Measurements from ENCODE around the gene TLX2. TPM values are rescaled to one million over a fixed set of nuclear protein-coding genes. Genes with fewer than 3 reads are reported as not detected.

TLX2 gene
- total and polyA plus RNA-seq, 2 of the 8 experiments (the other 6 are each of a cell fraction or from before 2014, with no cell fraction given) = 0.06 to 0.17 TPM

DNA sequence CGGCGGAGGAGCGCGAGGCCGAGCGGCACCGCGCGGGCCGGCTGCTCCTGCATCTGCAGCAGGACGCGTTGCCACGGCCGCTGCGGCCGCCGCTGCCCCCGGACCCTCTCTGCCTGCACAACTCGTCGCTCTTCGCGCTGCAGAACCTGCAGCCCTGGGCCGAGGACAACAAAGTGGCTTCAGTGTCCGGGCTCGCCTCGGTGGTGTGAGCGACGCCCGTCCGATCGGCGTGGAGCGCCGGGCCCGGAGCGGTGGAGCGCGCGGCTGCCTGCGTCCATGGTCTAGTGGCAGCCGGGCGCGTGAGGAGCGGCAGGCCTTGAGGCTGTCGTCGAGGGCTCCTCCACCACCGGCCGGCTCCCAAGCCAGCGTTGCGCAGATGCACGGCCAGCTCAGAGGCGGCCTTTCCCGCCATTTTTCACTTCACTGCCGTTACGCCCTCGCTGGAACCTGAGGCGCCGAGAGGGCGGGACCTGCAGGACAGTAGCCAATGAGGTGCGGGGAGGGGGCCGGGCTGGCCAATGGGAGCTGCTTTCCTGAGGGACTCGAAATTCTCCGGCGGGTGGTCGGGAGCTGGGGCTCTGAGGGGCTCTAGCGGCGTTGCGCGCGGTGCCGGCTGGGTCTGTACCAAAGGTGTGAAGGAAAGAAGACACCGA lies 1.9 kb downstream of the TLX2 start (continued):
- TF ChIP-seq KDM4A (IDR thresholded peaks at IDR 0.05; ENCODE audit: low read depth, low read length, severe bottlenecking) (peak; percentile 99), NANOG (IDR thresholded peaks at IDR 0.05; ENCODE audit: insufficient read depth, low read depth, low read length, poor library complexity, severe bottlenecking) (no peak), EGR1 (IDR thresholded peaks at IDR 0.05; ENCODE audit: borderline replicate concordance, low read depth, low read length) (peak; percentile 26; the same call in 1 of the 2 replicates), YY1 (IDR thresholded peaks at IDR 0.05; ENCODE audit: low read depth, low read length) (peak; percentile 24; the same call in 1 of the 2 replicates), CHD2 (IDR thresholded peaks at IDR 0.05; ENCODE audit: low read length) (peak; percentile 80), HDAC2 (IDR thresholded peaks at IDR 0.05; ENCODE audit: borderline replicate concordance in 1 of 2, low read depth in 2 of 2, low read length in 2 of 2) (peak in 1 of 2 experiments; percentile 91; a peak in 2 of 4 replicates), RNF2 (IDR thresholded peaks at IDR 0.05; ENCODE audit: borderline replicate concordance, low read depth, low read length, missing control alignments, poor library complexity, severe bottlenecking) (peak; percentile 92), BRCA1 (IDR thresholded peaks at IDR 0.05; ENCODE audit: low read depth, low read length) (no peak)

Measured in H1 (cell line).